Measurements from ENCODE around the gene MAGI3.
"Not testable (repeated sequence)": the region's sequence is repeated elsewhere in the genome, so short reads cannot be mapped to it uniquely, and the experiment has no call there.

DNA sequence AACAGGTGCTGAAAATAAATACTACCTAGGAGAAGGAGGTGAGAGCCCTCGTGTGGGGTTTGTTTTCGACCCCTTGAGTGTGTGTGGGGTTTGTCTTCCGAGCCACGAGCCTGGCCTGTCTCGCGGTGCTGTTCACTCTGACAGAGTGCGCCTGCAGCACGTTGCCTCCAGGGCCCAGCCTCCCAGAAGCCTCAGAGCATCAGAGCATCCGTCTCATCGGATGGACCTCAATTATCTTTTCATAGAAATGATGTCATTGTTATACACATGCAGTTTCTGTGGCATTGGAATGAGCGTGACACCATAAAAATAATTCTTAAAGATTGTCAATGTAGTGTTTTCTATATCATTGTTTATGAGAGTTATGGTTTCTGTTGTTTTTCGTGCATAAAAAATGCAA lies 119.5 kb downstream of the MAGI3 start:
- TF ChIP-seq EZH2 (IDR thresholded peaks at IDR 0.05; ENCODE audit: borderline replicate concordance, low read length): not testable (repeated sequence)
- TF ChIP-seq, protein P1, sequence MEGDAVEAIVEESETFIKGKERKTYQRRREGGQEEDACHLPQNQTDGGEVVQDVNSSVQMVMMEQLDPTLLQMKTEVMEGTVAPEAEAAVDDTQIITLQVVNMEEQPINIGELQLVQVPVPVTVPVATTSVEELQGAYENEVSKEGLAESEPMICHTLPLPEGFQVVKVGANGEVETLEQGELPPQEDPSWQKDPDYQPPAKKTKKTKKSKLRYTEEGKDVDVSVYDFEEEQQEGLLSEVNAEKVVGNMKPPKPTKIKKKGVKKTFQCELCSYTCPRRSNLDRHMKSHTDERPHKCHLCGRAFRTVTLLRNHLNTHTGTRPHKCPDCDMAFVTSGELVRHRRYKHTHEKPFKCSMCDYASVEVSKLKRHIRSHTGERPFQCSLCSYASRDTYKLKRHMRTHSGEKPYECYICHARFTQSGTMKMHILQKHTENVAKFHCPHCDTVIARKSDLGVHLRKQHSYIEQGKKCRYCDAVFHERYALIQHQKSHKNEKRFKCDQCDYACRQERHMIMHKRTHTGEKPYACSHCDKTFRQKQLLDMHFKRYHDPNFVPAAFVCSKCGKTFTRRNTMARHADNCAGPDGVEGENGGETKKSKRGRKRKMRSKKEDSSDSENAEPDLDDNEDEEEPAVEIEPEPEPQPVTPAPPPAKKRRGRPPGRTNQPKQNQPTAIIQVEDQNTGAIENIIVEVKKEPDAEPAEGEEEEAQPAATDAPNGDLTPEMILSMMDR (IDR thresholded peaks at IDR 0.05; ENCODE audit: low read length): not testable (repeated sequence)

All from OCI-LY1 (cell line).